Epithelial cell of esophagus (primary cell): ENCODE results near the gene TMEM117.
"Not testable (repeated sequence)": the region's sequence is repeated elsewhere in the genome, so short reads cannot be mapped to it uniquely, and the experiment has no call there.

Experiments
- DNase-seq: peaks from one replicate; pipeline ENCODE4 v3.0.0; 2010; ENCODE audit warnings: low read depth
- H3K4me3 ChIP-seq: 2 replicates; pipeline ENCODE4 v1.5.1; 2011; ENCODE audit warnings: mild to moderate bottlenecking, low read length, control low read depth
- CTCF ChIP-seq: IDR thresholded peaks from 2 replicates; pipeline ENCODE4 v1.5.1; 2011; ENCODE audit warnings: low read depth, mild to moderate bottlenecking, low read length, control low read depth, inconsistent platforms; ENCODE audit not compliant: insufficient read depth; ENCODE audit errors: missing control alignments

The TMEM117 gene

DNA sequence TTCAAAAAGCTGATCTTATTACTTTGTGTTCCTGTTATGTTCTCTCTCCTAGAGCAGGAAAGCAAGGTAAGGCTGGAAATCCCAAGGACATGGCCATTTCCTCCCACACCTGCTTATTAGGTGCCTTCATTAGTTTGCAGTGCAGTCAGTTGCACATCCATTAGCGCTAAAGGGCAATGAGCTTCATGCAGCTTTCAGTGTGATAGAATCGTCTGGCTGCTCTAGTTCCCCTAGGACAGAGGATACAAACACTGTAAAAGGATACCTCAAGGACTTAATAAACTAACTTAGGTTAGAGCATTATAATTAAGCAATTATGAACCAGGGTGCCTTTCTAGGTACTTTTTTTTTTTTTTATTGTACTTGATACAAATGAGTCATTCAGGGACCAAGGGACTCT, 21.1 kb downstream of the TMEM117 start:
- DNase-seq = no peak
- no peak overlapping the region for H3K4me3 ChIP-seq
- TF ChIP-seq CTCF = no peak

GRCh38 chr12:43858096-43858495, 22.2 kb downstream of the TMEM117 start:
- TF ChIP-seq CTCF = no peak
- H3K4me3 ChIP-seq = no peak overlapping the region
- no peak for DNase-seq

- no peak for TF ChIP-seq CTCF
- no peak for DNase-seq
- no peak overlapping the region for H3K4me3 ChIP-seq
Observed at GRCh38 chr12:43858991-43859390, 23.1 kb downstream of the TMEM117 start.

GRCh38 chr12:43861015-43861839, 25.3 kb downstream of the TMEM117 start:
- TF ChIP-seq CTCF = no peak
- no peak overlapping the region for H3K4me3 ChIP-seq
- peak; percentile 49 for DNase-seq

GRCh38 chr12:43861840-43862150, 25.9 kb downstream of the TMEM117 start:
- H3K4me3 ChIP-seq = no peak overlapping the region
- no peak for TF ChIP-seq CTCF
- no peak for DNase-seq

GRCh38 chr12:43863770-43864366, 28.0 kb downstream of the TMEM117 start:
- DNase-seq = no peak
- TF ChIP-seq CTCF = no peak

GRCh38 chr12:43864557-43864956, 28.7 kb downstream of the TMEM117 start:
- not testable (repeated sequence) for DNase-seq, H3K4me3 ChIP-seq

More at GRCh38 chr12:43863770-43864366, 28.0 kb downstream of the TMEM117 start:
- no peak overlapping the region for H3K4me3 ChIP-seq
